H1 (cell line): Measurements from ENCODE around the gene EML4. TPM values are rescaled to one million over a fixed set of nuclear protein-coding genes. Genes with fewer than 3 reads are reported as not detected.

Experiments used
- GTF2F1 ChIP-seq: IDR thresholded peaks from 2 replicates; pipeline ENCODE4 v1.6.1; 2012; ENCODE audit warnings: low read depth, low read length, improper control_type of control experiment, borderline replicate concordance
- NRF1 ChIP-seq: IDR thresholded peaks from 2 replicates; pipeline ENCODE4 v1.6.1; 2011; ENCODE audit warnings: mild to moderate bottlenecking, low read depth, low read length, improper control_type of control experiment
- polyA plus RNA-seq, 7 experiments: library from polyadenylated mRNA; depleted of rRNA in 3 of 7; stranded (reverse) in 5 of 7; unstranded in 2 of 7; fragments of >200 nt in 5 of 7; fragments of 200-250 nt in 2 of 7; gene quantifications; 1 replicate in 5 of 7; 2 replicates in 1 of 7; 4 replicates in 1 of 7; pipeline versions ENCODE4 v1.2.1 to v1.2.3, GENCODE V29; 2011 to 2013; ENCODE audit warnings: missing spikeins in 2 of 7, mixed read lengths in 2 of 7
- total RNA-seq: library from RNA; stranded (reverse); fragmentation: NEBNext Ultra II Directional; extraction: Animal tissue kit (Norgen Biotek cat#: 25700); gene quantifications from 2 replicates; pipeline ENCODE4 v1.2.1, GENCODE V29; 2021

Gene EML4
- total and polyA plus RNA-seq, 2 of the 8 experiments (the other 6 are each of a cell fraction or from before 2014, with no cell fraction given), result 50.1 to 104 TPM

DNA sequence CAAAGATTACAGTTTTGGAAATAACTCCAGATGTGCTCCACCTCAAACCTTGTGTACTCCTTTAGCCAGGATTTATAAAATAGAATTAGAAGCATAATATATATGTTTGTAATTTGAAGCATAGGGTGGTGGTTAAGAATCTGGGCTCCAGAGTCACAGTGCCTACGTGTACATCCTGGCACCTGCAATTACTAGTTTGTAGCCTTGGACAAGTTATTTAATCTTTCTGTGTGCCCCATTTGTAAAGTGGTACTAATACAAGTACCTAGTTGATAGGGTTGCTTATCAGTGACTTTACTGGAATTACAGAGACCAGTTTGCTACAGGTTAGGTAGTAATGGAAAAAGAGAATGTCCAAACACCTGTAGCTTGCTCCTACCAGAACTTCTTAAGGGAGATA, 28.6 kb downstream of the EML4 start (continued):
- TF ChIP-seq NRF1 (no peak), GTF2F1 (no peak)
- TF ChIP-seq, all 59 proteins: peak for 0
